AG04450 (cell line): ENCODE results near the gene PRLR. TPM values are rescaled to one million over a fixed set of nuclear protein-coding genes. Genes with fewer than 3 reads are reported as not detected.
"Not testable (repeated sequence)": the region's sequence is repeated elsewhere in the genome, so short reads cannot be mapped to it uniquely, and the experiment has no call there.

ENCODE experiments used
- CTCF ChIA-PET: fragments of 300-600, 350-600 bp; formaldehyde crosslinking; extraction: SDS; loops from one replicate; lab custom pipeline; 2022; ENCODE audit warnings: antibody characterized with exemption, inconsistent platforms; lab: Charles Lee
- POLR2A ChIA-PET: fragments of 350-600 bp; formaldehyde crosslinking; extraction: SDS; loops from one replicate; lab custom pipeline; 2021; ENCODE audit warnings: antibody characterized with exemption, inconsistent platforms; lab: Yijun Ruan, JAX
- DNase-seq: peaks from one replicate; pipeline ENCODE4 v3.0.0-alpha.2; 2011; ENCODE audit warnings: low read depth, low spot score
- H3K27ac ChIP-seq: one replicate; pipeline ENCODE4 v1.5.1; 2012; ENCODE audit warnings: low read depth, low read length, control low read depth
- H3K27me3 ChIP-seq: one replicate; pipeline ENCODE4 v1.6.0; 2012; ENCODE audit warnings: low read length; ENCODE audit not compliant: control insufficient read depth, insufficient read depth
- H3K4me3 ChIP-seq: 2 replicates; pipeline ENCODE4 v1.5.1; 2011; ENCODE audit warnings: mild to moderate bottlenecking, low read depth, low read length, control low read depth
- H3K9me3 ChIP-seq: 2 replicates; pipeline ENCODE4 v1.5.1; 2012; ENCODE audit warnings: low read length; ENCODE audit not compliant: control insufficient read depth, insufficient read depth
- CTCF ChIP-seq: IDR thresholded peaks from 2 replicates; pipeline ENCODE4 v1.5.1; 2011; ENCODE audit warnings: low read depth, low read length, control low read depth, inconsistent platforms
- polyA plus RNA-seq: library from polyadenylated mRNA; depleted of rRNA; stranded (reverse); fragments of >200 nt; gene quantifications from 2 replicates; pipeline ENCODE4 v1.2.3, GENCODE V29; 2011

PRLR gene
- polyA plus RNA-seq, 1 experiment = not detected

GRCh38 chr5:35042781-35043180 lies 187.5 kb downstream of the PRLR start:
- H3K27me3 ChIP-seq = no peaks in the 10 kb centered on the region
- no peak overlapping the region for H3K27ac ChIP-seq
- DNase-seq = no peak
- CTCF ChIA-PET = interaction anchor here (0.9 kb wide), 1 partner anchor 39 kb away, joined by 3 read pairs; no protein-coding TSS in a partner anchor
- TF ChIP-seq CTCF = no peak
- H3K9me3 ChIP-seq = no peaks in the 10 kb centered on the region
- no peak overlapping the region for H3K4me3 ChIP-seq
- POLR2A ChIA-PET = no interaction called here

GRCh38 chr5:35041261-35041660 lies 189.0 kb downstream of the PRLR start:
- H3K27me3 ChIP-seq = peaks cover 4% of the 10 kb centered on the region
- H3K9me3 ChIP-seq = no peaks in the 10 kb centered on the region
- no peak for DNase-seq
- POLR2A ChIA-PET = no interaction called here
- CTCF ChIA-PET = interaction anchor here (0.7 to 1.0 kb wide), 2 partner anchors 37 to 39 kb away, joined by 3 to 8 read pairs; no protein-coding TSS in a partner anchor
- no peak for TF ChIP-seq CTCF
- no peak overlapping the region for H3K27ac ChIP-seq
- no peak overlapping the region for H3K4me3 ChIP-seq

GRCh38 chr5:35038891-35039290 lies 191.4 kb downstream of the PRLR start:
- H3K9me3 ChIP-seq = no peaks in the 10 kb centered on the region
- CTCF ChIA-PET = no interaction called here
- no peak for DNase-seq
- POLR2A ChIA-PET = no interaction called here
- peaks cover 4% of the 10 kb centered on the region for H3K27me3 ChIP-seq
- H3K27ac ChIP-seq = no peak overlapping the region
- no peak overlapping the region for H3K4me3 ChIP-seq
- TF ChIP-seq CTCF = no peak

- no peak overlapping the region for H3K27ac ChIP-seq
- peaks cover 4% of the 10 kb centered on the region for H3K27me3 ChIP-seq
- no peak for TF ChIP-seq CTCF
- H3K4me3 ChIP-seq = no peak overlapping the region
- no peak for DNase-seq
- ChIA-PET POLR2A (no interaction called here), CTCF (no interaction called here)
- no peaks in the 10 kb centered on the region for H3K9me3 ChIP-seq
Observed at GRCh38 chr5:35036536-35036935, 193.8 kb downstream of the PRLR start.

GRCh38 chr5:35035929-35036328 lies 194.4 kb downstream of the PRLR start:
- H3K9me3 ChIP-seq, DNase-seq, H3K27me3 ChIP-seq, H3K4me3 ChIP-seq, CTCF ChIA-PET, POLR2A ChIA-PET, H3K27ac ChIP-seq: not testable (repeated sequence)

- no peak for DNase-seq
- CTCF ChIA-PET = no interaction called here
- Histone ChIP-seq H3K27ac (no peak overlapping the region), H3K27me3 (peaks cover 4% of the 10 kb centered on the region), H3K9me3 (no peaks in the 10 kb centered on the region), H3K4me3 (no peak overlapping the region)
- POLR2A ChIA-PET = no interaction called here
- TF ChIP-seq CTCF = no peak
Observed at GRCh38 chr5:35035271-35035670, 195.0 kb downstream of the PRLR start.
